HEK293T (cell line): ENCODE data around the gene LAMTOR4.
"Not testable (repeated sequence)": the region's sequence is repeated elsewhere in the genome, so short reads cannot be mapped to it uniquely, and the experiment has no call there.

Experiments used
- BHLHE40 ChIP-seq: fragments of 450-650 bp; IDR thresholded peaks from 2 replicates; pipeline ENCODE4 v1.6.1; 2016; ENCODE audit warnings: mild to moderate bottlenecking, moderate library complexity, borderline replicate concordance
- FOXA1 ChIP-seq: fragments of 450-650 bp; IDR thresholded peaks from 2 replicates; pipeline ENCODE4 v1.6.1; 2016; ENCODE audit warnings: mild to moderate bottlenecking
- FOXK2 ChIP-seq: fragments of 450-650 bp; IDR thresholded peaks from 2 replicates; pipeline ENCODE4 v1.6.1; 2016; ENCODE audit warnings: mild to moderate bottlenecking
- FOXM1 ChIP-seq: fragments of 450-650 bp; IDR thresholded peaks from 2 replicates; pipeline ENCODE4 v1.6.1; 2017; ENCODE audit warnings: mild to moderate bottlenecking, borderline replicate concordance
- NFRKB ChIP-seq: fragments of 450-650 bp; IDR thresholded peaks from 2 replicates; pipeline ENCODE4 v1.6.1; 2016; ENCODE audit warnings: mild to moderate bottlenecking, moderate library complexity
- SP1 ChIP-seq: fragments of 450-650 bp; IDR thresholded peaks from 2 replicates; pipeline ENCODE4 v1.6.1; 2017
- SUZ12 ChIP-seq: fragments of 450-650 bp; IDR thresholded peaks from 2 replicates; pipeline ENCODE4 v1.6.1; 2016; ENCODE audit warnings: mild to moderate bottlenecking
- TARDBP ChIP-seq: fragments of 450-650 bp; IDR thresholded peaks from 2 replicates; pipeline ENCODE4 v1.6.1; 2016
- ZNF384 ChIP-seq: fragments of 450-650 bp; IDR thresholded peaks from 2 replicates; pipeline ENCODE4 v1.6.1; 2016
- TF ChIP-seq, protein P1 (sequence below): fragments of 450-650 bp; IDR thresholded peaks from 2 replicates; pipeline ENCODE4 v1.6.1; 2016

DNA sequence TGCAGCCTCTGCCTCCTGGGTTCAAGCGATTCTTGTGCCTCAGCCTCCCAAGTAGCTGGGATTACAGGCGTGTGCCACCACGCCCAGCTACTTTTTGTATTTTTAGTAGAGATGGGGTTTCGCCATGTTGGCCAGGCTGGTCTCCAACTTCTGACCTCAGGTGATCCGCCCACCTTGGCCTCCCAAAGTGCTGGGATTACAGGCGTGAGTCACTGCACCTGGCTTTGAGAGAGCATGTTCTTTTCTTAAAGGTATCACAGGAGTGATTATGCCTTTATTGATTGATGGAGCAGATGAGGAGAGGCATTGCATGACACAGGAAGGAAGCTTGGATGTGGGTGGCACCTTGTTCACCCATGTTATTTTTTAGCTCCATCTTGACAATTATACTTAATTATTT lies 34.4 kb downstream of the LAMTOR4 start:
- not testable (repeated sequence) for TF ChIP-seq ZNF384, SUZ12, NFRKB, FOXK2, BHLHE40, FOXM1, FOXA1, TARDBP, SP1
- TF ChIP-seq, protein P1, sequence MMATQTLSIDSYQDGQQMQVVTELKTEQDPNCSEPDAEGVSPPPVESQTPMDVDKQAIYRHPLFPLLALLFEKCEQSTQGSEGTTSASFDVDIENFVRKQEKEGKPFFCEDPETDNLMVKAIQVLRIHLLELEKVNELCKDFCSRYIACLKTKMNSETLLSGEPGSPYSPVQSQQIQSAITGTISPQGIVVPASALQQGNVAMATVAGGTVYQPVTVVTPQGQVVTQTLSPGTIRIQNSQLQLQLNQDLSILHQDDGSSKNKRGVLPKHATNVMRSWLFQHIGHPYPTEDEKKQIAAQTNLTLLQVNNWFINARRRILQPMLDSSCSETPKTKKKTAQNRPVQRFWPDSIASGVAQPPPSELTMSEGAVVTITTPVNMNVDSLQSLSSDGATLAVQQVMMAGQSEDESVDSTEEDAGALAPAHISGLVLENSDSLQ = not testable (repeated sequence)
